Measurements from ENCODE around the gene STAB2. TPM values are rescaled to one million over a fixed set of nuclear protein-coding genes. Genes with fewer than 3 reads are reported as not detected.

Gene STAB2
- total and polyA plus RNA-seq, 2 of the 4 experiments (the other 2 are of a cell fraction) = not detected

GRCh38 chr12:103748002-103748401 lies 160.9 kb downstream of the STAB2 start:
- H3K9me3 ChIP-seq (ENCODE audit: control insufficient read depth, insufficient read depth, low read length) = no peaks in the 10 kb centered on the region
- no peak overlapping the region for H3K4me2 ChIP-seq (ENCODE audit: low read depth, low read length)
- H2AK5ac ChIP-seq (ENCODE audit: low read depth, low read length) = no peak overlapping the region
- no peaks in the 10 kb centered on the region for H3K9me1 ChIP-seq (ENCODE audit: insufficient read depth, low read length)
- POLR2A ChIA-PET (ENCODE audit: unreplicated experiment) = no interaction called here
- in situ Hi-C loops (cut with MboI; ENCODE audit: low sequenced_read_pairs) (no loop called here), dilution Hi-C loops (cut with HindIII; ENCODE audit: low sequenced_read_pairs, unreplicated experiment) (no loop called here), intact Hi-C loops (cut with micrococcal nuclease) (no loop called here)
- no peak overlapping the region for H4K5ac ChIP-seq (ENCODE audit: low read depth, low read length)
- H4K8ac ChIP-seq (ENCODE audit: low read depth in 2 of 2, low read length in 2 of 2) = no peak overlapping the region
- no peak for TF ChIP-seq SMC3 (IDR thresholded peaks at IDR 0.05; ENCODE audit: low read depth, low read length)
- H3K14ac ChIP-seq (replicated peaks; ENCODE audit: low read depth, low read length) = no peak overlapping the region
- H3K36me3 ChIP-seq (ENCODE audit: control insufficient read depth, insufficient read depth, low read length) = no peaks in the 10 kb centered on the region
- no peak overlapping the region for H4K91ac ChIP-seq (ENCODE audit: insufficient read depth, low read depth, low read length)
- no peak overlapping the region for H3K27ac ChIP-seq (ENCODE audit: insufficient read depth, low read length)
- WGBS, 2 experiments (ENCODE audit: extremely low coverage in 2 of 2, insufficient read length in 1 of 2) = 92% methylated on average over 2 of the region's 2 CpGs; no CpG with 5 or more reads in 1 of the 2 experiments
- H2BK5ac ChIP-seq (ENCODE audit: low read depth, low read length, poor library complexity, severe bottlenecking) = no peak overlapping the region
- H2AFZ ChIP-seq (replicated peaks; ENCODE audit: low read length, poor library complexity) = no peak overlapping the region
- no peak overlapping the region for H3K4ac ChIP-seq (ENCODE audit: low read depth, low read length)
- no peak for DNase-seq
- H2BK20ac ChIP-seq (ENCODE audit: low read depth, low read length) = no peak overlapping the region
- H3K4me3 ChIP-seq (ENCODE audit: insufficient read depth, low read depth, low read length) = no peak overlapping the region
- no peak overlapping the region for H2BK120ac ChIP-seq (ENCODE audit: low read depth, low read length)
- no peak overlapping the region for H2AK9ac ChIP-seq (replicated peaks; ENCODE audit: low read depth, low read length, poor library complexity)
- no TSS peak for BruUV-seq (replicated peaks)
- H2BK15ac ChIP-seq (ENCODE audit: low read depth, low read length) = no peak overlapping the region
- H4K20me1 ChIP-seq (ENCODE audit: insufficient read depth, low read length) = no peaks in the 10 kb centered on the region
- no peak overlapping the region for H3K56ac ChIP-seq (ENCODE audit: extremely low read depth, insufficient read depth, low read length)
- no peaks in the 10 kb centered on the region for H3K4me1 ChIP-seq (ENCODE audit: control insufficient read depth, insufficient read depth, low read length)
- CTCF ChIA-PET = interaction anchor here (0.8 kb wide), 1 partner anchor 12 kb away, joined by 3 read pairs; no protein-coding TSS in a partner anchor
- ATAC-seq (ENCODE audit: low read depth) = no peak
- H3K18ac ChIP-seq (ENCODE audit: low read depth, low read length) = no peak overlapping the region
- no peaks in the 10 kb centered on the region for H3K27me3 ChIP-seq (ENCODE audit: control insufficient read depth, insufficient read depth, low read length)
- no peaks in the 10 kb centered on the region for H3K79me1 ChIP-seq (ENCODE audit: low read depth in 1 of 2, low read length in 2 of 2)
- no peak overlapping the region for H3K9ac ChIP-seq (ENCODE audit: low read depth, low read length)
- no peak overlapping the region for H3K23ac ChIP-seq (ENCODE audit: low read depth, low read length)
